ENCODE measurements around the gene SLC16A8. TPM values are rescaled to one million over a fixed set of nuclear protein-coding genes. Genes with fewer than 3 reads are reported as not detected.

SLC16A8 gene
- total RNA-seq, 4 donors from 2014 or later, result 0.29 to 0.65 (median 0.33) TPM; not detected in 1

DNA sequence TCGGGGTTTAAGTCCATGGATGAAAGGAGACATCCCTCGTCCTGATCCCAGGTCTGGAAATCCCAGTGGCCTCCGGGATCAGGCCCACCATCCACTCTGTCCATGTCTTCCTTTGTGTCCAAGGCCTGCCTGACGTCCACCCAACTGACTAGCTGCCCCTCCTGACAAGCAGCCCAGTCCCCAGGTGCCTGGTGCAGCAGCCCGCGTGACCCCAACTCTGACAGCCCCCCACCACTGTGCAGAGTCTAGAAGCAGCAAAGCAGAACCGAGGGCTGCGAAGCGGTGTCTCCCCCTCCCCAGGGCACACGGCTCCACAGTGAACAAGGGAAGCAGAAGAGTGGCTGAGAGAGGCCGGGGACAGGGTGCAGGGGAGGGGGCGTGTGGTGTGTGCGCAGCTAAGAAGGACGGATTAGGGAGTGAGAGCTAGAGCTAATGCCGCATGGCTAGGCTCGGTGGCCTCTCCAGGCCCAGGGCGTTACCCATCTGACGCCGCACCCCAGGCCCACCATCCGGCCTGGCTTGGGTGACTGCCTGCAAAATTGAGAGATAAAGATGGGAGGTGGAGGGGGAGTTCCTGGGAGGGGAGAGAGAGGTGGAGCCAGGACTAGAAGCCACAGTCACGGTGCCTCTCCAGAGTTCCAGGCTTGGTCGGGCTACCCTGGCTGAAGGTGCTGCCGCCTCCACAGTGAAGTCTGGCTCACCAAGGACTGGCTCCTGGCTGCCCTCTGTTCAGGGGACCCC, 43.1 kb upstream of the SLC16A8 start:
- WGBS, result 94% methylated on average over 23 of the region's 23 CpGs
- intact Hi-C loops (cut with DNase I), result no loop called here
- H3K27me3 ChIP-seq, result no peaks in the 10 kb centered on the region
- H3K4me1 ChIP-seq, result peaks cover 0 to 5% (median 2%) of the 10 kb centered on the region in 4 donors
- H3K27ac ChIP-seq (replicated peaks in 1 of 4), result no peak overlapping the region
- H3K36me3 ChIP-seq, result peaks cover 0 to 68% (median 40%) of the 10 kb centered on the region in 4 donors
- TF ChIP-seq EP300 (IDR thresholded peaks at IDR 0.05) (no peak), POLR2AphosphoS5 (IDR thresholded peaks at IDR 0.05) (no peak), POLR2A (IDR thresholded peaks at IDR 0.05; ENCODE audit: low read depth) (no peak)
- TF ChIP-seq, protein P1, sequence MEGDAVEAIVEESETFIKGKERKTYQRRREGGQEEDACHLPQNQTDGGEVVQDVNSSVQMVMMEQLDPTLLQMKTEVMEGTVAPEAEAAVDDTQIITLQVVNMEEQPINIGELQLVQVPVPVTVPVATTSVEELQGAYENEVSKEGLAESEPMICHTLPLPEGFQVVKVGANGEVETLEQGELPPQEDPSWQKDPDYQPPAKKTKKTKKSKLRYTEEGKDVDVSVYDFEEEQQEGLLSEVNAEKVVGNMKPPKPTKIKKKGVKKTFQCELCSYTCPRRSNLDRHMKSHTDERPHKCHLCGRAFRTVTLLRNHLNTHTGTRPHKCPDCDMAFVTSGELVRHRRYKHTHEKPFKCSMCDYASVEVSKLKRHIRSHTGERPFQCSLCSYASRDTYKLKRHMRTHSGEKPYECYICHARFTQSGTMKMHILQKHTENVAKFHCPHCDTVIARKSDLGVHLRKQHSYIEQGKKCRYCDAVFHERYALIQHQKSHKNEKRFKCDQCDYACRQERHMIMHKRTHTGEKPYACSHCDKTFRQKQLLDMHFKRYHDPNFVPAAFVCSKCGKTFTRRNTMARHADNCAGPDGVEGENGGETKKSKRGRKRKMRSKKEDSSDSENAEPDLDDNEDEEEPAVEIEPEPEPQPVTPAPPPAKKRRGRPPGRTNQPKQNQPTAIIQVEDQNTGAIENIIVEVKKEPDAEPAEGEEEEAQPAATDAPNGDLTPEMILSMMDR (IDR thresholded peaks at IDR 0.05), result no peak
- no peak overlapping the region for H3K4me3 ChIP-seq
- DNase-seq (ENCODE audit: extremely low spot score), result no peak
- H3K9me3 ChIP-seq, result no peaks in the 10 kb centered on the region

DNA sequence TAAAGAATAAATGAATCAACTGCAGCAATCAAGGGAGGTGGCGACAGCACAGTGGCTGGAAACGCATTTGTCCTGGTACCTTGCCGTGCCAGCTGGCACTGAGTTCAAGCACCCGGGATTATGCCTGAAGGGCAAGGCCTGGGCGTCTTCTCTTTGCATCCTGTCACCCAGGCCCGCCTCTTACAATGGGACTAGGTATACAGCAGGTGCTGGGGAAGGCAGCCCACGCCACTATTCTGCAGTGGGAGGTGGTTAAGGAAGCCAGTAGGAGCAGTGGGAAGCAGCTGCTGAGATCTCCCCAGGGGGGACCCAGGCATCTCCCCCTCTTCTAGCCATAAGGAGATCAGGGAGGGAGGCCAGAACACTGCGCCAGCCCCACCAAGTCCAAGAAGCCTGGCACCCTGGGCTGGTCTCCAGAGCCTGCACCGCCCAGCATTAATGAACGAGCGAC, 41.8 kb upstream of the SLC16A8 start:
- TF ChIP-seq POLR2AphosphoS5 (IDR thresholded peaks at IDR 0.05) (no peak), EP300 (IDR thresholded peaks at IDR 0.05) (no peak), POLR2A (IDR thresholded peaks at IDR 0.05; ENCODE audit: low read depth) (no peak)
- TF ChIP-seq, protein P1 (IDR thresholded peaks at IDR 0.05), result no peak
- Histone ChIP-seq H3K36me3 (peaks cover 0 to 61% (median 36%) of the 10 kb centered on the region in 4 donors), H3K27ac (replicated peaks in 1 of 4) (no peak overlapping the region), H3K27me3 (no peaks in the 10 kb centered on the region), H3K9me3 (no peaks in the 10 kb centered on the region), H3K4me3 (no peak overlapping the region), H3K4me1 (no peaks in the 10 kb centered on the region)
- intact Hi-C loops (cut with DNase I), result no loop called here
- 84% methylated on average over 7 of the region's 11 CpGs for WGBS
- no peak for DNase-seq (ENCODE audit: extremely low spot score)

DNA sequence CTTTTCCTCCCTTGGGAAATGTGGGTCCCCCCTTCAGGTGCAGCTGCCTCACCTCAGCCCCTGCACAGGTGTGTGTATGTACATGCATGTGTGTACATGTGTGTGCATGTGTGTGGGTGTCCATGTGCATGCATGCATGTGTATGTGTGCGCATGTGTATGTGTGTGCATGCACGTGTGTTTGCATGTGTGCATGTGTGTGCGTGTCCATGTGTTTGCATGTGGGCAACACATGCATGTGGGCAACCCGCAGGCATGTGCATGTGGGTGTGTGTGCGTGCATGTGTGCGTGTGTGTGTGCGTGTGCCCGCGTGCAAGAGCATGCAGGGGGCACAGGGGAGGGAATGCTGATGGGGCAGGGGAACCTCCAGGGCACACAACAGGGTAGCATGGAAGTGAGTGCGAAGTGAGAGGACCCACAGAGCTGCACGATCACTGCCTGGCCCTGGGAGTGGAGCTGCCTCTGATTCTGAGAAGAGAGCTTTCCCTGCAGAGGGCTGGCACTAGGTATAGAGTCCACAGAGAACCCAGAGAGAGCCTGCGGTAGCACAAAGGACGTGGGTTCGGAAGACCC, 41.1 kb upstream of the SLC16A8 start:
- no peak for TF ChIP-seq EP300 (IDR thresholded peaks at IDR 0.05)
- no peak for TF ChIP-seq POLR2A (IDR thresholded peaks at IDR 0.05; ENCODE audit: low read depth)
- TF ChIP-seq, protein P1 (IDR thresholded peaks at IDR 0.05), result no peak
- TF ChIP-seq POLR2AphosphoS5 (IDR thresholded peaks at IDR 0.05), result no peak
- intact Hi-C loops (cut with DNase I), result no loop called here
- no peak overlapping the region for H3K27ac ChIP-seq (replicated peaks in 1 of 4)
- H3K4me3 ChIP-seq, result no peak overlapping the region
- WGBS, result 96% methylated on average over 14 of the region's 14 CpGs
- no peaks in the 10 kb centered on the region for H3K9me3 ChIP-seq
- no peaks in the 10 kb centered on the region for H3K27me3 ChIP-seq
- no peak for DNase-seq (ENCODE audit: extremely low spot score)
- H3K36me3 ChIP-seq, result peaks cover 0 to 60% (median 35%) of the 10 kb centered on the region in 4 donors
- H3K4me1 ChIP-seq, result no peaks in the 10 kb centered on the region

DNA sequence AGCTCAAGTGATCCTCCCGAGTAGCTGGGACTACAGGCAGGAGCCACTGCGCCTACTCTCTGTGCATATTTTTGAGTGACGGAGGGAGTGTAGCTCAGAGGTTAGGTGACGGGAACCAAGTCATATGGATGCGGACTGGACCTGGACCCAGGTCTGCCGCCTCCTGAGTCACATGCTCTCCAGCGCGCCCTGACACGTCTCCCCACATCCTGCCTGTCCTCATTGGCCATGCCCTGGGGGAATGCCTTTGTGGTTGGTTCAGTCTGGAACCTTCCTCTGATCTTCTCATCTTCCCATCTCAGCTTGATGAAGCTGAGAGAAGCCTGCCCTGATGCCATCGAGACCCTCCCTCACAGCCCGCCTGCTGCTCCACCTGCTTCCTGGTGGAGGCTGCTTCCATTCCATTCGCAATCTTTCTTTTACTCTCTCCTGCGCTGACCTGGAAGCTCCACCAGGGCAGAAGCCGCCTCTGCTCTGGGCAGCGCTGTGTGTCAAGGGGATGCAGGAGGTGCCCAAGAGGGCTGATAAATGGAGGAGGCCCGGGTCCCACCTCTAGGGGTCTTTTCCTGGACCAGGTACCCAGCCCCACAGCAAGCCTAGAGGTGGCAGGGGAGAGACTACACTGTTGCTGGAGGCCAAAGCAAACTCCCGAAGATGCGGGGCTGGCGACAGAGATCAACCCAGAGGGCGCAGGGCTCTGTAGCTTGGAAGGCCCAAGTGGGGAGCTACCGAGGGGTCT, 40.4 kb upstream of the SLC16A8 start:
- Histone ChIP-seq H3K4me3 (no peak overlapping the region), H3K27me3 (no peaks in the 10 kb centered on the region), H3K4me1 (no peaks in the 10 kb centered on the region), H3K9me3 (no peaks in the 10 kb centered on the region), H3K27ac (replicated peaks in 1 of 4) (no peak overlapping the region), H3K36me3 (peaks cover 0 to 56% (median 30%) of the 10 kb centered on the region in 4 donors)
- DNase-seq (ENCODE audit: extremely low spot score), result no peak
- intact Hi-C loops (cut with DNase I), result no loop called here
- 89% methylated on average over 17 of the region's 21 CpGs for WGBS
- TF ChIP-seq, protein P1 (IDR thresholded peaks at IDR 0.05), result no peak
- TF ChIP-seq EP300 (IDR thresholded peaks at IDR 0.05) (no peak), POLR2AphosphoS5 (IDR thresholded peaks at IDR 0.05) (no peak), POLR2A (IDR thresholded peaks at IDR 0.05; ENCODE audit: low read depth) (no peak)

All from esophagus muscularis mucosa (tissue), 4 donors.